GM19351 (cell line): Measurements from ENCODE around the gene RBM4.
"Not testable (repeated sequence)": the region's sequence is repeated elsewhere in the genome, so short reads cannot be mapped to it uniquely, and the experiment has no call there.

Experiments used
- ATAC-seq: cut with Tn5 transposase; IDR thresholded peaks from one replicate; pipeline ENCODE4 v1.9.1; 2021; ENCODE audit warnings: mild to moderate bottlenecking, moderate library complexity; ENCODE audit not compliant: unreplicated experiment

The RBM4 gene, protein sequence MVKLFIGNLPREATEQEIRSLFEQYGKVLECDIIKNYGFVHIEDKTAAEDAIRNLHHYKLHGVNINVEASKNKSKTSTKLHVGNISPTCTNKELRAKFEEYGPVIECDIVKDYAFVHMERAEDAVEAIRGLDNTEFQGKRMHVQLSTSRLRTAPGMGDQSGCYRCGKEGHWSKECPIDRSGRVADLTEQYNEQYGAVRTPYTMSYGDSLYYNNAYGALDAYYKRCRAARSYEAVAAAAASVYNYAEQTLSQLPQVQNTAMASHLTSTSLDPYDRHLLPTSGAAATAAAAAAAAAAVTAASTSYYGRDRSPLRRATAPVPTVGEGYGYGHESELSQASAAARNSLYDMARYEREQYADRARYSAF

GRCh38 chr11:66638177-66639065 lies at the start of gene RBM4:
Gene RBM4, plus strand, starts transcription at chr11:66638703. Its CDS starts 1,009 bp downstream, at chr11:66639712.
- ATAC-seq, result peak; percentile 97

- not testable (repeated sequence) for ATAC-seq
These were observed 49.2 kb upstream of the RBM4 start for GRCh38 chr11:66589315-66589714.

DNA sequence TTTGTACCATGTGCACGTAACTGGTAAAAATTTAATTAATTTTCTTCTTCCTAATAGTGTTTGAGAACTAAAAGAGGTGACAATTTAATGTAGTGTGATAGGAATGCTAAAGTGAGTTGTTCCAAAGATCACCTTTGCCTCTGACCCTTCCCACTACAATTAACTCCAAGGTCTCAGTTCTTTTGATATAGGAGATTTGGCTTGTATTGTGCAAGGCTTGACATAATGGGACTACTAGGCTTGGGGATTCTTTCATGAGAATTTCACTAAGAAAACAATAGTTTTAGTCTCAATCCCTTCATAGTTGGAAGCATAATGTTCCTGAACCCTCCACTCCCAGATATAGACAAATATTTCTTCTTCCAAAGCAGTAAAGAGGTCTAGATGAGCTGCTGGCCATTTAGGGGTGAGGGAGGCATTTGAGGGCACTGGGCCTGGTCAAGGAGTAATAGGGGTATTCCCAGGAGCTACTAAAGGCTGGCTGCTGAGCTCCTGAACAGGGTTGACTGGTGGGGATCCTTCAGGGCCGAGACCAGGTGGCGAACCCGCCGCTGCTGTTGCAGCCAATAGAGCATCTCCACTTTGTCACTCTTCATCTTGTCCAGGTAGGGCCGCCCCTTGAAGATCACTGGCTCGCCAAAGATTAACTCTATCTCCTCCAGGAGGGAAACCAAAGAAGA lies 48.4 kb upstream of the RBM4 start:
- no peak for ATAC-seq

DNA sequence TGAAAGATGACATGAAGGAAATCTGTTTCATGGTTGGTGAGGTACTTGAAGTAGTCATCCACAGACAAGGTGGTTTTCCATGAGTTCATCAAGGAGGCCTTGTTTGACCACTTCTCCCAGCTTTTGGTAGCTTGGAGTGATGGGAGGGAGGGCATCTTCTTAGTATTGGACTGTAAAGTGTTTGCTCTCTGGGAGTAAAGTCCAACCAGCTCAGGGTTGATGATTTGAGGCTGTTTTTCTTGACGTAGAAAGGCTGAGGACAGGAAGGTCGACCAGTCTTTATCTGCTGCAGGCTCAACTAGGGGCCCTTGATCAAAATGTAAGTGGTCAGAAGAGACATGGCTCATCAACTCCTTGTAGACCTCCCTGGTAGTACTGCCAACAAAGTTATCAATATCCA lies 47.3 kb upstream of the RBM4 start:
- no peak for ATAC-seq

DNA sequence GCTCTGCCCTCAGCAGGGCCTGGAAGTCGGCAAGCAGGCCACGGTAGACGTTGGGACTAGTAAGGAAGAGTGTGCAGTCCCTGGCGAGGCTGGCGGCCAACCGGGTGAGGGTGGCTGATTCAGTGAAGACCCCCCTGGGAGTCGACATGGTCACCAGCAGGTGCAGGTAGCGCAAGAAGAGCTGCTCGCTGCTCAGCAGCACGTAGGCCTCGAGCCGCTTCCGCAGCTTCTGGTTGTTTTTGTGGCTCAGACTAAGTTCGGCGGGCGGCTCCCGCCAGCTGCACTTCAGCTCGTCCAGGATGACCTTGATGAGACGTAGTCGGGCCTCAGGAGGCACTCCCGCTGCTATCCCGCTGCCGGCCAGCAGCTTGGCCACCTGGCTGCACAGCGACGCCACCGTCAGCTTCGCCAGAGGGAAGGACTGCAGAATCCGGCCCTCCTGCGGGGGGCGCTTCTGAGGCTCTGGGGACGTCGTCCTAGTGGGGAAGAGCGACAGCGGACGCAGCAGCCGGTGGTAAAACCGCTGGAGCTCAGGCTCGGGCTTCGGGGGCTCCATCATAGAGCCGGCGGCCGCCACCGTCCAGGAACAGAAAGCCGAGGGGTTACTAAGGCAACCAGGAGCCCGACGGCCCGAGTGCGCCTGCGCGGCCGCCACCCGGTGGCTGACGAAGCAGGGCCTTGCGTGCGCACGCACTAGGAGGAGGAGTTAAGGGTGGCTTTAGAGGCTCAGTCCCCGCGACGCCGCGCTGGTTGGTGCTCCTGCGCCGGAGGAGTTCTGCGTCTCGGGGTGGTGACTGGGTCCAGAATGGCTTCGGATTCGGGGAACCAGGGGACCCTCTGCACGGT lies 45.8 kb upstream of the RBM4 start, which contains the start of the genes CCDC87 and CCS:
TSS of gene CCDC87 (minus strand) at position 607 of the 846 bp plus-strand sequence. CDS start at position 559, 48 bp downstream.
TSS of gene CCS (plus strand) at position 729 of the 846 bp plus-strand sequence. CDS start at position 806, 77 bp downstream.
- ATAC-seq, result peak; percentile 89

DNA sequence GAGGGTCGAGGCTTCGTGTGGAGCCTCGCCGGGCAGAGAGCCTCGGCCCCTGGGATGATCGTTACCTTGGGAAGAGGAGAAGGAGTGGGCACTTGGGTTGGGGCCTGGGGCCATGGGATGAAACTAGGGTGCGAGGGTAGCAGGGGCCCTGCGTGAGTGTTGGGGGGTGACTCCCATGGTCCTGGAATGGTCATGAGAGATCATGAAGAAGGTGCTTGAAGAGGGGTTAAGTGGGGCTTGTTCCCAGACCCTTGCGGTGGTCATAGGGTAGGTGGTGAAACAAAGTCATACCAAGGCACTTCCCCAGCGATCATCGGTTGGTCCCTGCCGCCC lies 45.2 kb upstream of the RBM4 start:
- ATAC-seq, result no peak

GRCh38 chr11:66593650-66594049 lies 44.9 kb upstream of the RBM4 start:
- no peak for ATAC-seq

- no peak for ATAC-seq
These were observed 43.1 kb upstream of the RBM4 start for GRCh38 chr11:66595245-66595904.

DNA sequence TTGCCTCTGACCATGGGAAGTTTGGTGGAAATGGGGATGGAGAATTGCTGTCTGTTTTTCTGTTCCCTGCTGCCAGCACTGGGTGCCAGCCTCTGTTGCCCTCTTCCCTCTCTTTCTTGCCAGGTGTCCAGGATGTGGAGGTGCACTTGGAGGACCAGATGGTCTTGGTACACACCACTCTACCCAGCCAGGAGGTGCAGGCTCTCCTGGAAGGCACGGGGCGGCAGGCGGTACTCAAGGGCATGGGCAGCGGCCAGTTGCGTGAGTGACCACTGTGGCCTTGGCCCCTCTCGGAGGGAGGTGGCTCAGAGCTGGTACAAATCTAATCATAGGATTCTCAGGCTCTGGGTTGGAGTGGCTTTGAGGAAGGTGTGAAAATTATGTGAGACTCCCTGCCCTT lies 39.5 kb upstream of the RBM4 start:
- no peak for ATAC-seq

- no peak for ATAC-seq
These were observed 38.3 kb upstream of the RBM4 start for GRCh38 chr11:66600219-66600618.

- no peak for ATAC-seq
These were observed 37.8 kb upstream of the RBM4 start for GRCh38 chr11:66600631-66601233.

DNA sequence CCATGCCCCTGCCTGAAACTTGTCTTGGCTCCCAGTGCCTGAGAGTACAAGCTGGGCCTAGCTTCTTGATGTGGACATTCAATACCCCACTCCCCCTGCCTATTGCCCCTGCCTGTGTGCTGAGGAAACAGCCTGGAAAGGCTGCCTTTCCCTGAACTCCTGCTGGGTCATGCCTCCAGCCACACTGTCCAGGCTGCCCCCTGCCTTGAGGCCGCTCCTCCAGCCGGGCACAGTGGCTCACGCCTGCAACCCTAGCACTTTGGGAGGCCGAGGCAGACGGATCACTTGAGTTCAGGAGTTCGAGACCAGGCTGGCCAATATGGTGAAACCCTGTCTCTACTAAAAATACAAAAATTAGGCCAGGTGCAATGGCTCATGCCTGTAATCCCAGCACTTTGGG lies 35.4 kb upstream of the RBM4 start:
- ATAC-seq, result no peak

DNA sequence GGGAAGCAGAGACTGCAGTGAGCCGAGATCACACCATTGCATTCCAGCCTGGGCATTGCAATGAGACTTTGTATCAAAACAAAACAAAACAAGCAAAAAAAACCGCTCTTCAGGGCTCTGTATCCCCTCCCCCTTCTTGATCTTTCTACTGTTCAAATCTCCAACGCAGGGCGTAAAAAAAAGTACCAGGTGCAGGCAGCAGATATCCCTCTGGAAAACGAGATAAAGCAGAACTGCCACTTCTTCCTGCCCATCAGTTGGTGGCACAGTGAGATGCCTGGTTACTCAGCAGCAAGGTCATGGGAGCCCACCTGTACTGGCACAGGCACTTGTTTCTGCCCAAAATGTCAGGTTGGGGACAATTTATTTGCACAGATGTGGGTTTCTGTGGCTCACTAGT lies 34.3 kb upstream of the RBM4 start:
- no peak for ATAC-seq

DNA sequence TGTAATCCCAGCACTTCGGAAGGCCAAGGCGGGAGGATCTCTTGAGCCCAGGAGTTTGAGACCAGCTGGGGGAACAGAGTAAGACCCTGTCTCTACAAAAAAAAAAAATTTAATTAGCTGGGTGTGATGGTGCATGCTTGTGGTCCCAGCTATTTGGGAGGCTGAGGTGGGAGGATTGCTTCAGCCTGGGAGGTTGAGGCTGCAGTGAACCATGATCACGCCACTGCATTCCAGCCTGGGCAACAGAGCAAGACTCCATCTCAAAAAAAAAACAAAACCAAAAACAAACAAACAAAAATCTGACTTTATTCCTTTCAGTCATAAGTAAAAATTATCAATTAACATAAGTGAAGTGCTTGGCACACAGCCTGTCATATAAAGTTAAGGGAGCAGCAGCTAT lies 31.9 kb upstream of the RBM4 start:
- ATAC-seq, result not testable (repeated sequence)

DNA sequence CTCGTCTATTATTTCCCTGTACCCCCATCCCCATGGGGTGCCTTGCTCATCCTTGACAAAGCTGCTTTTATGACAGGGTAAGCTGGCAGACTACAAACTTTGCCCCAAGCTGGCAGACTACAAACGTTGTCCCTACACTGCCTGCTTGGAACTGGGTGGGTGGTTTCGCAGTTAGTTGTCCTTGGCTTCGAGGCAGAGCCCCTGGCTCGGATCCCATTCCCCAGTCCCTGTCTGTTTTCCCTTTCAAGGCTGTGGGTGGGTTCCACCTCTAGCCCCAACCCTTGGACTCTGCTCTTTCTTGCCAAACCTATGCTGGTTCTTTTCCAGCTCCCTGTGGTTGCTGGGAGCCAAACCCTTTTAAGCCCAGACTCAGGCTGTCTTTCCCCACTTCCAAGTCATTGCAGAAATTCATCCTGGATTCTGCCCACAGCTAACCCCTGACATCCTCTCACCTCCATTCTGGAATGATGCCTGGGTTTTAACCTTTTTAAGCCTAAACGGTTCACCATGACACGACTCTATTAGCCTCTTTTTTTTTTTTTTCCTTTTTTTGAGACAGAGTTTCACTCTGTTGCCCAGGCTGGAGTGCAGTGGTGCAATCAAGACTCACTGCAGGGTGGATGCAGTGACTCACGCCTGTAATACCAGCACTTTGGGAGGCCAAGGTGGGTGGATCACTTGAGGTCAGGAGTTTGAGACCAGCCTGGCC lies 31.2 kb upstream of the RBM4 start:
- no peak for ATAC-seq

DNA sequence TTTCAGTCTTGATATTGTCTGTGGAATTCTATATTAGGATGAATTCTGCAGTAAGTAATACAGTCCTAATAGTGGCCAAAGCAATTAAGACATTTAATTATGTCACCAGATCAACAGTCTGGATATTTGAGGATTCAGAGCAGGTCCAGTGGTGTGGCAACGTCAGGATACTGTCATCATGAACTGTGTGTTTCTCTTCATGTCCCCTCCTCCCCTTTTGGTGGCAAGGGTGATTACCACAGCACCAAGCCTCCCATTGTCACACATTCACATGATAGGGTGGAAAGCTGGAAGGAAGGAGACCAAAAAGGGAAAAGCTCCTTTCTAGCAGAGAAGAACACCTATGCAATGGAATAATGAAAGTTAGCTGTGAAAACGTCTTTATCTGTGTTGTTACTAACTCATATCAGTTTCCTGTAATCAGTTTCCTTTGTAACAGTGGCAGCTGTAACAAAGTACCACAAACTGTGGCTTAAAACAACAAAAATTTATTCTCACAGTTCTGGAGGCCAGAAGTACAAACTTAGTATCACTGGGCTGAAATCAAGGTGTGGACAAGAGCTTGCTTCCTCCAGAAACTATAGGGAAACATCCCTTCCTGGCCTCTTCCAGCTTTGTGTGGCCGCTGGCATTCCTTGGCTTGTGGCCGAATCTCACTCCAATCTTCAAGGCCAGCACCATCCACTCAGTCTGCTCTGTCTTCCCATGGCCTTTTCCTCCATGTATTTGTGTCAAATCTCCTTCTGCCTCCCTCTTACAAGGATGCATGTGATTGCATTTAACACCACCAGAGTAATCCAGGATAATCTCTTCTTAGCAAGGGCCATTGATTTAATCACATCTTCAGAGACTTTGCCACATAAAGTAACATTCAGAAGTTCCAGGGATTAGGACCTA lies 28.5 kb upstream of the RBM4 start:
- no peak for ATAC-seq

GRCh38 chr11:66612458-66612857 lies 26.0 kb upstream of the RBM4 start:
- ATAC-seq, result no peak

DNA sequence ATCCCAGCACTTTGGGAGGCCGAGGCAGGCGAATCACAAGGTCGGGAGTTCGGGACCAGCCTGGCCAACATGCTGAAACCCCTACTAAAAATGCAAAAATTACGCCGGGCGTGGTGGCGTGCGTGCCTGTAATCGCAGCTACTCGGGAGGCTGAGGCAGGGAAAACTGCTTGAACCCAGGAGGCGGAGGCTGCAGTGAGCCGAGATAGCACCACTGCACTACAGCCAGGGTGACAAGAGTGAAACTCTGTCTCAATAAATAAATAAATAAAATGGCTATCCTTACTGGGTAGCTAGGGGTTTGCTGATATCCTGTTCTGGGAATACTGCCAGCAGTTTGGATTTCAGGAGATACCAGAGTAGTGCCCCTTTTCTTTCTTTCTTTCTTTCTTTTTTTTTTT lies 24.4 kb upstream of the RBM4 start:
- ATAC-seq, result no peak
